NCI-H69 (cell line): ENCODE results near the gene KANK3.
"Not testable (repeated sequence)": the region's sequence is repeated elsewhere in the genome, so short reads cannot be mapped to it uniquely, and the experiment has no call there.

Experiments used
- DNase-seq: peaks from one replicate; lab custom pipeline; 2025; lab: John Stamatoyannopoulos, UW

Gene KANK3

DNA sequence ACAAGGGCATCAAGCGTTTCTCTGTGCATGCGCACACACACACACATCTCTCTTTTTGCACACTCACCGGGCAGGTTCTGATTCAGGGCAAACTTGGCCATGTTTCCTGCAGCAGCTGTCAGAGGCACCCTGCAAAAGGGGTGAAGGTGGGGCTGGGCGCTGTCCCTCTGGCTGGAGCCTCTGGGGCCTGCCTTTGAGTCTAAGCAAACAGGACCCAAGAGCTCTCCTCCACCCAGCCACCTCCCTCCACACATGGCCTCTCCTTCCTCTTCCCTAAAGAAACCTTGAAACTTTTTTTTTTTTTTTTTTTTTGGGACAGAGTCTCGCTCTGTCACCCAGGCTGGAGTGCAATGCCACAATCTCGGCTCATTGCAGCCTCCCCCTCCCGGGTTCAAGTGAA lies 5.3 kb downstream of the KANK3 start:
- DNase-seq: no peak

DNA sequence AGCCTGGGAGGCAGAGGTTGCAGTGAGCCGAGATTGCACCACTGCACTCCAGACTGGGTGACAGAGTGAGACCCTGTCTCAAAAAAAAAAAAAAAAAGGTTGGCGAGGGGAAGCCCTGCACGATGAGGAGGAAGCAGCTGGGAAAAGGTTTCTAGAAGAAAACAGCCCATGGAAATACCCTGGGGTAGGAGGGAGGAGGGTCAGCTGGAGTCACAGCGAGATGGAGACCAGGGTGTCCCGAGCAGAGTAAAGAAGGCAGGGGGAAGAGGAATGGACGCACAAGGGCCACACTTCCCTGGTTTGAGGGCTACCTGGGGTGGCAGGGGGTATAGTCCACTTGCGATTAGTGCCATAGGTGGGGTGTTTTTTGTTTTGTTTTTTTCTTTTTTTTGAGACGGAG lies 6.4 kb downstream of the KANK3 start:
- no peak for DNase-seq

DNA sequence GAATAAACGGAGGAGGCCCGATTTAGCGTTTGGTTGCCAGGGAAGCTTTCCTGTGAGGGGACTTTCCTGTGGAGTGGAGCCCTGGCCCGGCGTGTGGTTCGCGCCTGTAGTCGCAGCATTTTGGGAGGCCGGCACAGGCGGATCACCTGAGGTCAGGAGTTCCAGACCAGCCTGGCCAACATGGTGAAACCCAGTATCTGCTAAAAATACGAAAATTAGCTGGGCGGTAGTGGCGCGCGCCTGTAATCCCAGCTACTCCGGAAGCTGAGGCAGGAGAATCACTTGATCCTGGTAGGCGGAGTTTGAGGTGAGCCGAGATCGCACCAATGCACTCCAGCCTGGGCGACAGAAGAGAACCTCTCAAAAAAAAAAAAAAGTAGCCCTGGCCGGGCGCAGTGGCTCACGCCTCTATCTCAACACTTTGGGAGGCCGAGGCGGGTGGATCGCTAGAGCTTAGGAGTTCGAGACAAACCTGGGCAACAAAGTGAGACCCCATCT lies 6.9 kb downstream of the KANK3 start:
- DNase-seq: peak; percentile 54

DNA sequence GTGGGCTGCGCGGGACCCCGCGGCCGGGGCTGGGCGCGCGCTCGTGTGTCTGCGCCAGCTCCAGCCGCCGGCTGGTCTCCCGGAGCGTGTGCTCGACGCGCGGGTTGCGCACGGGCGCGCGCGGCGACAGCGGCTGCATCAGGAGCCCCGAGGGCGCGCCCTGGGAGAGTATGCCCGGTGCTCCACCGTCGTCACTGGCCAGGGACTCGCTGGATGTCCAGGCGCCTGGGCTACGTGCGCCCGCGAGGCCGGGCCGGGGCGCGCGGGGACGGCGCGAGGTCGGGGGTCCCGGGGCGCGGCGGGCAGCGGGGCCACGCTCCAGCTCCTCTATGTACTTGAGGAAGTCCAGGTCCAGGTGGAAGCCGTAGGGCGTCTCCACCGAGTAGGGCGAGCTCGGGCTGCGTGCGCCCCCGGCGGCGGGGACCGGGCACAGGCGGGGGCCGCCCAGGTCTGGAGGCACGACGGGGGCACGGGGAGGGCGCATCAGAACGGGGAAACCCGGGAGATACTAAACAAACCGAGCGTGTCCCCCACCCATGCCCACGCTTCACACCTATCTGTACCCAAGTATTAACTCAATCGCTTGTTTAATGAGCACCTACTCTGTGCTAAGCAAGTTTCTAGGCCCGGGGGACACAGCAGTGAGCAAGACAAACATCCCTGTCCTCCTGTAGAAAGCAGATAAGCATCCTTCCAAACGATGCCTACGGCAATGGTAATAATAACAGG lies 7.6 kb downstream of the KANK3 start:
- peak; percentile 73 for DNase-seq

DNA sequence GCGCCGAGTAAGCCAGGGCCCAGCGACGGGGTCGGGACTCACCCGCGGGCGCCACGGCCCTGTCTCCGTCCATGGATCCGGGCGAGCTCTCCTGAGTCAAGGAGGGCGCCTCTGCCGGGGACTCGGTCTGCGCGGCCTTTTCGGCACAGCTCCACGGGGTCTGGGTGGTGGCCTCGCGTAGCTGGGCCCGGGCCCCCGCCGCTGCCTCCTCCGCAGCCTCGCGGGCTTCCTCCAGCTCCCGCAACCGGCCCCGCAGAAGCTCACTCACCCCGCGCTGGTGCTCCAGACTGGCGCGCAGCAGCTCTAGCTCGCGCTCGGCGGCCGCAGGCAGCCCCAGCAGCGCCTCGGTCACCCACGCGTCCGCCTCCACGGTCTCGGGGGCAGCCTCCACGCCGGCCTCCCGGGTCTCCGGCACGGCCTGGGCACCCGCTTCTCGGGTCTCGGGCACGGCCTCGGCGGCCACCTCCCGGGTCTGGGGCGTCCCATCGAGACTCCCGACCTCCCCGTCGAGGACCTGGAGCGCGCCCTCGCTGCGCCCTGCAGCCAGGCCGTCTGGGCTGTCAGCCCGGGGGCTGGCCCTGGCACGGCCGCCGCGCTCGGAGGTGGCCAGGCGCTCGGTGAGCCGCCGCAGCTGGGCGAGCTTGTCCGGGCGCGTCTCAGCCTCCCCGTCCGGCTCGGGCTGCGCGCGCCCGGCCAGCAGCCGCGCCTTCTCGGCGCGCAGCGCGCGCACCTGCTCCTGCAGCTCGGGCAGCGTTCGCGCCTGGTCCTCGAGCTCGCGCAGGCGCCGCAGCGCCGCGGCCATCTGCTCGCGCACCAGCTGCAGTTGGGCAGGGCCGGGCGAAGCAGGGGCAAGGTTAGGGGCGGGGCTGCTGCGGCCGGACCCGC lies 8.4 kb downstream of the KANK3 start:
- peak; percentile 94 for DNase-seq

DNA sequence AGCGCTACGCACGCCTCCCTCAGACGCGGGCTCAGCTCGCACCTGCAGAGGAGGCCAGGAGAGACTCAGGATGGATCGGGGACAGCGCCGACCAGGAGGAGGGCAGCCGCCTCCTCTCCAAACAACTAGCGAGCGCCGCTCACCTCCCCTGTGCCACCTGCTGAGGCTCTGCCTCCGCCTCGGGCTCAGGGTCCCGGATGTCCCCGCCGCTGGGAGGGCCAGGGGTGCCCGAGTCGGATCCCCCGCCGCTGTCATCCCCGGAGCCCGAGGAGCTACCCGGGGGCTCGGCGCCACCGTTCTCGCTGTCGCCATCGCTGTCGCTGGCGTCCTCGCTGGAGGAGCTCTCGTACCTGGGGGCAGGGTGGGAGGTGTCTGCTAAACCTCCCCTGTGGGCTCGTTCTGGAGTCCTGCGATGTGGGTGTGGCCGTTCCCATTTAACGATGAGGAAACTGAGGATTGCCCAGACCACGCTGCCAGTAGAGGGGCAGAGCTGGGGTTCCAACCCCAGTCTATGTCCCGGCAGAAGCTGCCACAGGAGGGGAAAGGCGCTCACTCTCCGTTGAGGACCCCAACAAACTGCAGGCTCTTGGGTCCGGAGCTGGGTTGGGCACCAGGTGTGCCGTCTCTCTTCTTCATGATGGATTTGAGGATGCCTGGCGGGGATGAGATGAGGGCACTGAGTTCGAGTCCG lies 9.2 kb downstream of the KANK3 start:
- peak; percentile 70 for DNase-seq

DNA sequence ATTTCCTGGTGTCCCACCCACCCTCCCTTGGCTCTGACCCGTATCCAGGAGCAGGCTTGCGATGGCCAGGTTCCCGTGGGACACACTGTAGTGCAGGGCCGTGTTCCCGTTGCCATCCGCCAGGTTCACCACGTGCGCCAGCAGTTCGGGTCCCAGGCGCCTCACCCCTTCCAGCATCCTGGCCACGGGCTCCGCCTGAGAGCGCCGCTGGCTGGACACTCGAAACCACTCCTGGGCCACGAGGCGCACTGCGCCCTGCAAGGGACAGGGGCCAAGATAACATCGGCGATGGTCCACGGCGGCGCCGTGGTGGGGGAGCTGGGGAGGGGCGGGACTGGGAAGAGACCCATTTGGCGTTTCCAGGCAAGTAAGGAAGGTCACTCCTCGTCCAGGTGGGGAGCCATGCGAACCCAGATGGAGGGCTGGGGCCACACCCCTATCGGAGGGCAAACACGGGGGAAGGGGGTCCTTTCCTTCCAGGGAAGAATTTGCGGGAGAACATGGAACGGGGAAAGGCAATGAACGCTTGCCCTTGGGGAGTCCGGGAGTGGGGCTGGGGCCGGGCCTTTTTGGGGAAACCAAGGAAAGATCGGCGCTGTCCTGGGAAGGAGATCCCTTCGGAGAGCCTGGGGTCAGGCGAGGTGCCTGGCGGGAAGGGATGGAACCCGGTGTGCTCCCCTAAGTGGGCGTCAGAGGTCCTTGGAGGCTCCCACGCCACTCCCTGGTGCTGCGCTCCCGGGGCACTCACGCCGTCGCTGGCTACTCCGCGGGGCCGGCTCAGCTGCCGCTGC lies 9.9 kb downstream of the KANK3 start:
- DNase-seq: no peak

DNA sequence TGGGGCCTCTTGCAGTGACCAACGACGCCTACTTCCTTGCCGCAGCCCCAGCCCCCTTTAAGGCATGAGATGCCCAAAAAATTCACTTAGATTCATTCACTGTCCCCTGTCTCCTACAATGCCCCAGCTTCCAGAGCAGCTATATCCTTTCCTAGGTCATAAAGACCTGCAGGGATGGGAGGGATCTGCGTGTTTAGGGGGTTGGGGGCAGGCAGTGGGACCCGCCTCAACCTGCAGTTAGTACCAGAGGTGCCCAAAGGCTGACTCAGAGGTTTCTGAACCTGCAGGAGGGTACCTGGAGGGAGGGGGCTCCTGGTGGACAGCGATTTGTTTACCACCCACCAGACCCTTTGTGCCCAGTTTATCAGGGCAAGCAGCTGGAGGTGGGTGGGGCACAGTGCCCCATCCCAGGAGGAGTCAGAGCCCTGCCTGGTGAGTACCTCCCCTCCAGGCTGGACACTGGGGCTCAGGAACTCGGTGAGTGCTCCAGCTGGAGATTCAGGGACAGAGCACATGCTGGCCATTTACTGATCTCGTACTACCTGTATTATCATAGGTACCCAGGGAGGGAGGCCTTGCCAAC lies 11.7 kb downstream of the KANK3 start:
- no peak for DNase-seq

DNA sequence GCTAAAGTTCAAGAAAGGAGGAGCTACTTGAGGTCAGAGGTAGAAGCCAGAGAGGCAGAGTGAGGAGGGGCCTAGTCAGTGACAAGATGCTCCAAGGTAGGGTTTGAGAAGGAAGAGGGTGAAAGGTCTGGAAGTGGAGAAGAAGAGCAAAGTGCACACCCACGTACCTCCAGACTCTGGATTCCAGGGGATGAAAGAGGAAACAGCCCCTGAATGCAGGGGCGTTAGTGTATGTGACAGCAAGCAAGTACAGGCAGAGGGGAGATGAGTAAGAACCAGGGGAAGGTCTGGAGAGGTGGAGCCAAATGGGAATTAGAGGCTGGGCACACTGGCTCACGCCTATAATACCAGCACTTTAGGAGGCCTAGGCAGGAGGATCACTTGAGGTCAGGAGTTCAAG lies 13.1 kb downstream of the KANK3 start:
- DNase-seq: no peak

DNA sequence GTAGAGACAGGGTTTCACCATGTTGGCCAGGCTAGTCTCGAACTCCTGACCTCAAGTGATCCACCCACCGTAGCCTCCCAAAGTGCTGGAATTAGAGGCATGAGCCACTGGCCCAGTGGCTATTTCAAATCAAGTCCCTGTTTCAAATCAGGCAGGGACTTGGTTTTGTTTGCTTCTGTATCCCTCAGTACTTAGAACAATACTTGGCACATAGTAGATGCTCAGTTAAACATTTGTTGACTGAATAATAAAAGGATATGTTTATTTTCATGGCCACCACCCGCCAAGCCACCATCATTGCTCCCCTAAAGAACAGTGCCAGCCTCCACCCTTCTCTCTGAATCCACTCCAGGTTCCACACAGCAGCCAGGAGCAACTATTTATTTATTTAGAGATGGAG lies 17.6 kb downstream of the KANK3 start:
- no peak for DNase-seq

DNA sequence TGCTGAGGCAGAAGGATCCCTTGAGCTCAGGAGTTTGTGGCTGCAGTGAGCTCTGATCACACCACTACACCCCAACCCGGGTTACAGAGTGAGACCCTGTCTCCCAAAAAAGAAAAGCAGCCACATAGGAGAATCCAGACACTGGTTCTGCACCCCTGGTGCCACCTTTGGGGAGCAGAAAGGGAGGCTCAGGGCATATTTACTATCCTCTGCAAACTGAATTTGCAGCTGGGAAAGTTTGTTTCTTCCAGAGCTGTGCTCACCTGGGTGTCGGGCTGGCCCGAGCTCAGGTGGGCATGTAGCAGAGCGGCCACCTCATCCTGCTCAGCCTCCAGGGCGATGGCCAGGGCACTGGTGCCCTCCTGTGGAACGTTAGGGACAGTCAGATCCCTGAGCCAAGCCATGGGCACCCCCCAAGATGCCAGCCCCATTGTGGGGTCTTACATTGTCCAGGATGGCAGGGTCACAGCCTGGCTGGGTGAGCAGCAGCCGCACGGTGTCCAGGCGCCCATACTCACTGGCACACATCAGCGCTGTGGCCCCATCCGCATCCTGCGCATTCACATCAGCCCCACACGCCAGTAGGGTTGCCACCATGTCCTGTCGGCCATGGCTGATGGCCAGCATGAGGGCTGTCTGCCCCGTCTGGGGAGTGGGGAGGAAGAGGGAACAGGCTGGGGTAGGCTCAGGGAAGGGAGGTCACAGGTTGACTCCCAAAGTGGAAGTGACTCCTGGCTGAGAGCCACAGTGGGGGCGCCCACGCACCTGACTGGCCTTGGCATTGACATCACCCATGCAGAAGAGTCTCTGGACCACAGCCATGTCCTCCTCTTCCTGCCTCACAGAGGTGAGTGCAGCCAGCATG lies 18.6 kb downstream of the KANK3 start:
- no peak for DNase-seq

DNA sequence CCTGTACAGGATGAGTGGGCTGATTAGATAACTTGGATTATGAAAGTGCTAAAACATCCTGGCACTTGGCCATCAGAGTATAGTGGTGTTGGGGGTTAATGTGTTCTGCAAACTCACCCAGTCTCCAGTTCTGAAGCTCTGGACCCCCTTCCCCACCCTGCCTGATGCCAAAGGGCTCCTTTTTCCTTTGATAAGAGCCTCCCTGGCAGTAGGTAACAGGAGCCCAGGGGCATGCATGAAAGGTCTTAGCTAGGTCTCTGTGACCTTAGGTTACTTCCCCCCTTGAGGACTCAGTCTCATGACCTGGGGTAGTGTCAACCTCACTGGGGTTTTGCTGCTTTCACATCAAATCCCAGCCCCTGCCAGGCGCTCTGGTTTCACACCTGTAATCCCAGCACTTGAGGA lies 19.3 kb downstream of the KANK3 start:
- no peak for DNase-seq

DNA sequence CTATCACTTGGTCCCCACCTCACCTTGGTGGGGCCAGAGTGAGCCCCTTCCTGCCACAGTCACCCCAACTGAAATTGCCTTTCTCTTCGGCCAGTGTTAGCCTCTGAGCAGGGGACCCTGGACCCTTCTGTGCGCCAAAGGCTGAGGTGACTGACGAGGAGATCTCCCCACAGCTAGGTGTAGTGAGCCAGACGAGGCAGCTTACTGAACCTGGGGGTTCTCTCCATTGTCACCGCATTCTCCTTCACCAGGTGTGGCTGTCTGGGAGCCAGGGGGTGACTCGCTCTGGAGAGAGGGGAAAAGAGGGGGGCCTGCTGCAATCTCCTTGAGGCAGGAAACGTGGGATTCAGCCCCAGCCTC lies 20.4 kb downstream of the KANK3 start:
- DNase-seq: no peak

DNA sequence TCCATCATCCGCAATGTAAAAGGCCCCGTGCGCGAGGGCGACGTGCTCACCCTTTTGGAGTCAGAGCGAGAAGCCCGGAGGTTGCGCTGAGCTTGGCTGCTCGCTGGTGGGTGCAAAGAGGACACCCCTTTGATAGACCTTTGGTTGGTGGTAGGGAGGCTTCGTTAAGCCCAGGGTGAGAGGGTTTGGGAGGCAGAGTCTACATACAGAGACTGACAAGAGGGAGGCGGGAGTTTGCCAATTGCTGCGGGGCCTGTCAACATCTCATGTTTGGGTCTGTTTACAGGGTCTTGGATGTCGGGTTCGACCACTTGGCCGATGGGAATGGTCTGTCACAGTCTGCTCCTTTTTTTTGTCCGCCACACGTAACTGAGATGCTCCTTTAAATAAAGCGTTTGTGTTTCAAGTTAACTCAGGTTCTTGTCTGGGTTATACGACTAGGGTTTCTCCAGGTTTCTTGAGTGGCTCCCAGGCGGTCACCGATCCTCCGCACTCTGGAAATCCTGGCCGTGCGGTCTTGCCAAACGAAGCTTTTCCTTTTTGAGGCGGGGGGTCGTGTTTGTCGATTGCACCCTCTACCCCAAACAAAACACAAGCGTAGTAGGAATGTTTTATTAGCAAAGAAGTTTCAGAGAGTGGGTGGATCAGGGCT lies 20.9 kb downstream of the KANK3 start:
- no peak for DNase-seq

DNA sequence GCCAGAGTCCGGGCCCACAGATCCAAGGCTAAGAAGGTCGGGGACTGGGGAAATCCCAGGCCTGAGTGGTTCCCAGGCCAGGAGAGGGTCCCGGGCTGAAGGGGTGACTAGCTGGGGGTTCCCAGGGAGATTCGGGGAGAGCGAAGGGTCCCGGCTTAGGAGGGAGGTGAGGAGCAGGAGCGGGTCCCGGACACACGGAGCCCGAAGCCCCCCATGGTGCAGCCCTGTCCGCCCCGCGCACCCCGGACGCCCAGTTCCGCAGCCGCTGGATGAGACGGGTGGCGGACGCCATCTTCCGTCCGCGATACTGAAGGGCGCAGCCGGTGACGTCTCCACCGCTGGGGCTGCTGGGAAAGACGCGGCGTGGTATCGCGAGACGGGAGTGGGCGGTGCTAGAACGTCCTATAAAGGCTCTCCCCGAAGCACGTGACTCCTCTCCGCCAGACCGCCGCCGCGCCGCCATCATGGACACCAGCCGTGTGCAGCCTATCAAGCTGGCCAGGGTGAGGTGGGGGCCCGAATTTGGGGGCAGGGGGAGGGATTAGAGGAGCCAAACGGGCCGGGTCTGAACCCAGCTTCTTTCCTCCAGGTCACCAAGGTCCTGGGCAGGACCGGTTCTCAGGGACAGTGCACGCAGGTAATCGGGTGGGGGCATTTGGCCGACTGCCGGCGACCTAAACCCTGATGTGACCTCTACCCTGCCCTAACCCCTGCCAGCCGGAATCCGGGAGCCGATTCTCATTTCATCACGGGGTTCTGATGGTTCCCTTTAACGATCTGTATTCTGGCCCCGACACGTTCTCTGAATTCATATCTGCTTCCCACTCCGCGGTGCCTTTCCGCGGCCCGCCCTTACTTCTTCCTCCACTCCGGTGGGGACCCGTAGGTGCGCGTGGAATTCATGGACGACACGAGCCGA lies 21.7 kb downstream of the KANK3 start, which contains the start of the genes NDUFA7 and RPS28:
Gene NDUFA7, minus strand, starts transcription at position 309 of the 919 bp plus-strand sequence. Its CDS starts 17 bp downstream, at position 292.
Gene RPS28, plus strand, starts transcription at position 430 of the 919 bp plus-strand sequence. Its CDS starts 35 bp downstream, at position 465.
- peak; percentile 97 for DNase-seq

DNA sequence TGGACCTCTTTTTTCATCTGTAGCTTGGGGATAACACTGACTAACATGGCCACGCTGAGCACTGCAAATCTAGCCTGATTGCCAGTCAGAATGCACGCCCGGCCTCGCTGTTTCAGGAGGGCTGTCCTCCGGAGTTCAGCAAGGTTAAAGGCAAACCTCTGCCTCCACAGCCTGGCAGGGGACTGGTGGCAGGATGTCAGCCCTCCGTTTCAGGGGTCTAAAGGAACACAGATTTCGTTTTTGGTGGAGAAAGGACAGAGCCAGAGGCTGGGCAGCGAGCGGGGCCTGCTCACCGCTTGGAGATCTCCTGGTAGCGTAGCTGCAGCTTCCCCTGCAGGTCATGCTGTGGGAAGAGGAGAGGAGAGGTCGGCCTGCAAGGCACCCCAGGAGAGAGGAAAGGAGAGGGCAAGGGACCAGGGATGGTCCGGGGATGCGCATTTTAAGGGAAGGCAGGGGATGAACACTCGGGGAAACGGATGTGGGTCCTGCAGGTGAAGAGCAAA lies 22.4 kb downstream of the KANK3 start:
- peak; percentile 46 for DNase-seq

DNA sequence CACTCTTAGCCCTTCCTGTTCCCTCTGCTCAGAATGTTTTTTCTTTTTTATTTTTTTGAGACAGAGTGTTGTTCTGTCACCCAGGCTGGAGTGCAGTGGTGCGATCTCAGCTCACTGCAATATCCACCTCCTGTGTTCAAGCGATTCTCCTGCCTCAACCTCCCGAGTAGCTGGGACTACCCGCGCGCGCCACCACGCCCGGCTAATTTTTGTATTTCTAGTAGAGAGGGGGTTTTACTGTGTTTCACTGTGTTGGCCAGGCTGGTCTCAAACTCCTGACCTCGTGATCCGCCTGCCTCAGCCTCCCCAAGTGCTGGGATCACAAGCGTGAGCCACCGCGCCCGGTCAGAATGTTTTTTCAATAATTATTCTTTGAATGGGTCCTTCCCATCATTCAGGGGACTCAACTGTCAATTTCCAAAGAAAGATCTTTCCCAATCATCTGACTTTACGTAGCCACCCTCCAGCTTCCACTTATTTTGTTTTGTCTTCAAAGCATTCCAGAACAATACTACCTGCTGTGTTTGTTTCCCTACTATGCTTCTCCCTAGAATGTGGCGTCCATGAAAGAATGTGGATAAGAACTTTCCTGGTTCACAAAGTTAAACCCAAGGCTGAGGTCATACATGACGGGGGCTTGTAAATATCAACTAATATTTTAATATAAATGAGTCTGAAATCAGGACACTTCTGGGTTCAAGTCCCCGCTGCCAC lies 23.1 kb downstream of the KANK3 start:
- no peak for DNase-seq

DNA sequence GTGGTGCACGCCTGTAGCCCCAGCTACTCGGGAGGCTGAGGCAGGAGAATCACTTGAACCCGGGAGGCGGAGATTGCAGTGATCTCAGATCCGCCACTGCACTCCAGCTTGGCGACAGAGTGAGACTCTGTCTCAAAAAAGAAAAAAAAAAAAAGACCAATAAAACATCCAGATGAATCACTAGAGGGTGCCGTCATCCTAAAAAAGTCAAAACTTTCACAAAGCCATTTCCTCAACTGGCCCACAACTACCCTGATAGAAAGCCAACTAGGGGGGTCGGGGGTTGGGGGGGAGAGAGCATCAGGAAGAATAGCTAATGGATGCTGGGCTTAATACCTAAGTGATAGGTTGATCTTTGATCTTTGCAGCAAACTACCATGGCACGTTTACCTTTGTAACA lies 24.2 kb downstream of the KANK3 start:
- not testable (repeated sequence) for DNase-seq
